BJ (cell line): ENCODE measurements around the gene COL23A1. TPM values are rescaled to one million over a fixed set of nuclear protein-coding genes. Genes with fewer than 3 reads are reported as not detected.

ENCODE experiments used
- CTCF ChIA-PET: fragments of 350-600 bp; formaldehyde crosslinking; extraction: SDS; loops from one replicate; lab custom pipeline; 2021; ENCODE audit warnings: antibody characterized with exemption, inconsistent platforms; lab: Yijun Ruan, JAX
- POLR2A ChIA-PET: fragments of 300-600 bp; sonication (Branson Sonifier 250); formaldehyde crosslinking; extraction: SDS; loops from one replicate; lab custom pipeline; 2021; ENCODE audit warnings: antibody characterized with exemption; lab: Charles Lee
- DNase-seq: peaks from one replicate; pipeline ENCODE4 v3.0.0-alpha.2; 2011; ENCODE audit warnings: low read depth
- H3K27me3 ChIP-seq: 2 replicates; pipeline ENCODE4 v1.6.0; 2011; ENCODE audit warnings: low read length; ENCODE audit not compliant: control insufficient read depth, insufficient read depth
- H3K36me3 ChIP-seq: 2 replicates; pipeline ENCODE4 v1.5.1; 2011; ENCODE audit warnings: low read length; ENCODE audit not compliant: control insufficient read depth, insufficient read depth
- H3K4me3 ChIP-seq: 2 replicates; pipeline ENCODE4 v1.5.1; 2011; ENCODE audit warnings: low read depth, mild to moderate bottlenecking, control low read depth, low read length
- polyA plus RNA-seq: library from polyadenylated mRNA; depleted of rRNA; stranded (reverse); fragments of >200 nt; gene quantifications from 2 replicates; pipeline ENCODE4 v1.2.3, GENCODE V29; 2011
- TF ChIP-seq, protein P1 (sequence below): IDR thresholded peaks from 2 replicates; pipeline ENCODE4 v1.5.1; 2011; ENCODE audit warnings: low read depth, mild to moderate bottlenecking, control low read depth, inconsistent platforms, low read length, moderate library complexity; ENCODE audit not compliant: insufficient read depth

COL23A1 gene
- polyA plus RNA-seq, 1 experiment: not detected

DNA sequence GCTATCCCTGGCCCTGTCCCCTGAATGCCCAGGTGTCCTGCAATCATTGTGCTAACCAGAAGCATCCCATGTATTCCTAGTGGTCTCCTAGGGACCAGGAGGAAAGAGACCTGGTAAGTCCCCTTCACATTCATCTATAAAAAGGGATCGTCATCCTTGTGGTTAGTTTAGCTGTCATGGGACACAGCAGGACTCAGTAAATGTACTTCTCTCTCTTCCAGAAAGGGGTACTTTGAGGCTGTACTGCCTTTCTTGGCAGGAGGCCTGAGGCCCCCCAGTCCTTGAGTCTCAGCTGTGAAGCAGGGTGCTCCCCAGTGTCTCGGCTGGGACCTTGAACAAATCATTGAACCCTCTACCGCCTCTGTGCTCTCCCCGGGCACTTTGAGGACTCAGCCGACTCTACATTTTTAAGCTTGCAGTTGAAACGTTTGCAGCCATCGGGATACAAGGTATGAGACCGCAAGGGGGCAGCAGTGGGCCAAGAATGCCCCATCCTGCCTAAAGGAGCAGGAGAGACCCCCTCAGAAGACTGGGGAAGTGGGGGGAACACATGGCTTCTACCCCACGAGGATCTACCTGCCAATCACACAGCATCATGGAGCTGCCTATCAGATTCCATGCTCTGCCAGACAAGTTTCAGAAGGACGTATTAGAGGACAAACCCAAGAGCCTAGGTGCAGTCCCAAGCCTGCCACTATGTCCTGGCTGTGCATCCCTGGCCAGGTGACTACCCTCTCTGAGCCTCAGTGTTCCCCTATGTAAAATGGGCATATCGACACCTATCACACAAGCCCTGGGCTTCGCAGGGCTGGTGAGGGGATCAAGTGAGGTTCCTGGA lies 355.2 kb downstream of the COL23A1 start:
- ChIA-PET POLR2A (no interaction called here), CTCF (interaction anchor here (0.6 to 1.3 kb wide), 11 partner anchors 9 to 844 kb away, joined by 3 to 9 read pairs (median 4); partner anchors contain the start of gene HNRNPAB)
- peaks cover under 1% of the 10 kb centered on the region; the same call in 1 of the 2 replicates for H3K36me3 ChIP-seq
- TF ChIP-seq, protein P1, sequence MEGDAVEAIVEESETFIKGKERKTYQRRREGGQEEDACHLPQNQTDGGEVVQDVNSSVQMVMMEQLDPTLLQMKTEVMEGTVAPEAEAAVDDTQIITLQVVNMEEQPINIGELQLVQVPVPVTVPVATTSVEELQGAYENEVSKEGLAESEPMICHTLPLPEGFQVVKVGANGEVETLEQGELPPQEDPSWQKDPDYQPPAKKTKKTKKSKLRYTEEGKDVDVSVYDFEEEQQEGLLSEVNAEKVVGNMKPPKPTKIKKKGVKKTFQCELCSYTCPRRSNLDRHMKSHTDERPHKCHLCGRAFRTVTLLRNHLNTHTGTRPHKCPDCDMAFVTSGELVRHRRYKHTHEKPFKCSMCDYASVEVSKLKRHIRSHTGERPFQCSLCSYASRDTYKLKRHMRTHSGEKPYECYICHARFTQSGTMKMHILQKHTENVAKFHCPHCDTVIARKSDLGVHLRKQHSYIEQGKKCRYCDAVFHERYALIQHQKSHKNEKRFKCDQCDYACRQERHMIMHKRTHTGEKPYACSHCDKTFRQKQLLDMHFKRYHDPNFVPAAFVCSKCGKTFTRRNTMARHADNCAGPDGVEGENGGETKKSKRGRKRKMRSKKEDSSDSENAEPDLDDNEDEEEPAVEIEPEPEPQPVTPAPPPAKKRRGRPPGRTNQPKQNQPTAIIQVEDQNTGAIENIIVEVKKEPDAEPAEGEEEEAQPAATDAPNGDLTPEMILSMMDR: peak; percentile 80
- no peak overlapping the region for H3K4me3 ChIP-seq
- H3K27me3 ChIP-seq: no peaks in the 10 kb centered on the region
- no peak for DNase-seq

GRCh38 chr5:178234121-178234749 lies 356.0 kb downstream of the COL23A1 start:
- TF ChIP-seq, protein P1: no peak
- DNase-seq: no peak
- peaks cover 3% of the 10 kb centered on the region; the same call in 1 of the 2 replicates for H3K36me3 ChIP-seq
- ChIA-PET CTCF (interaction anchor here (0.6 to 1.3 kb wide), 12 partner anchors 10 to 845 kb away, joined by 3 to 9 read pairs (median 4); partner anchors contain the start of gene HNRNPAB), POLR2A (no interaction called here)
- no peak overlapping the region for H3K4me3 ChIP-seq
- no peaks in the 10 kb centered on the region for H3K27me3 ChIP-seq

GRCh38 chr5:178232920-178233429 lies 357.2 kb downstream of the COL23A1 start:
- Histone ChIP-seq H3K36me3 (peaks cover 8% of the 10 kb centered on the region), H3K4me3 (peak overlapping the region; percentile 77), H3K27me3 (no peaks in the 10 kb centered on the region)
- TF ChIP-seq, protein P1: no peak
- ChIA-PET POLR2A (no interaction called here), CTCF (no interaction called here)
- DNase-seq: no peak

DNA sequence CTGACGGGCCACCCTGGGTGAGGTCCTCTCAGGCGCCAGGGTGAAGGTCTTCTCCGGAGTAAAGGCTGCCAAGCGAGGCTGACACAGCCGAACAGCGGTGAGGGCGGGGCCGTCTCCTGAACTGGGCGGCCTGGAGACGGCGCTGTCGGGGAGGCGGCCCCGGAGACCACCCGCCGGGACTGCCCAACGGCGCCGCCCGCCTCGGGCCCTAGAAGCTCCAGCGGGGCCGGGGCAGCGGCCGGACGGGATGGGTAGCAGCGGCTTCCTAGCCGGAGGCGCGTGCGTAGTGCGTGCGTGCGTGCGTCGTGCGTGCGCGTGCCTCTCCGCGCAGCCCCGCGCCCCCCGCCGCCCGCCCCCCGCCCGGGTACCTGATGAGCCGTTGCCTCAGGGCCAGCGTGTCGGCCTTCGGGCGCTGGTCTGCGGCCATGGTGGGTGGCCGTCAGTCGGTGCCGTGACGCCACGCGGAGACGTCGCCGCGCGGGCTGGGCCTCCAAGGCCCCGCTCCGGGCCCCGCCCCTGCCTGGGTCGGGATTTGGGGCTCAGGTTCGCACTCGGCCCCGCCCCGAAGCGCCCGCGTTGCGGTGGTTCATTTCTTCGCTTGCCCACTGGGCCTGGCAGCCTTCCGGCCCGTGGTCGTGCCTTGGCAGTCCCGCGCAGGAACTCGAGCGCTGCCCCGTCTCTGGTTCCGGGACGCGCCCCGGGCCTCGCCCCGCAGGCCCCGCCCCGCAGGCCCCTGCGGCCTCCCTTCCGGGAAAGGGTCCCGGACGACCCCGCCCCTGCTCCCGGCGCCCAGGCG lies 357.9 kb downstream of the COL23A1 start, which contains the start of gene PHYKPL:
Gene PHYKPL (minus strand): TSS at position 679 of the 796 bp plus-strand sequence. CDS start 252 bp downstream, at position 427.
- TF ChIP-seq, protein P1: peak; percentile 28; the same call in 1 of the 2 replicates
- POLR2A ChIA-PET: no interaction called here

More for the DNA sequence above, 357.9 kb downstream of the COL23A1 start, which contains the start of gene PHYKPL:
- CTCF ChIA-PET: interaction anchor here (1.2 to 1.5 kb wide), 2 partner anchors 18 to 21 kb away, joined by 3 read pairs; no protein-coding TSS in a partner anchor
- peaks cover 8% of the 10 kb centered on the region for H3K36me3 ChIP-seq
- H3K27me3 ChIP-seq: no peaks in the 10 kb centered on the region
- H3K4me3 ChIP-seq: peak within 1 kb of the TSS; percentile 77
- no peak for DNase-seq
